HCT116 (cell line): ENCODE measurements around the gene PRKG2.

Experiments
- CTCF ChIP-seq, 3 experiments: fragments of 200-600 bp in 1 of 3; sonication (generic) in 1 of 3; IDR thresholded peaks in 2 of 3; conservative IDR thresholded peaks in 1 of 3; 2 replicates each; pipeline ENCODE4 v1.5.1; 2012 to 2017; ENCODE audit warnings: low read depth in 2 of 3, low read length in 2 of 3, antibody characterized with exemption in 1 of 3, borderline replicate concordance in 1 of 3, control low read depth in 1 of 3, mild to moderate bottlenecking in 1 of 3, mixed read lengths in 1 of 3, mixed run types in 1 of 3, moderate library complexity in 1 of 3; ENCODE audit not compliant: insufficient read depth in 1 of 3
- EZH2 ChIP-seq: fragments of 200-600 bp; sonication (generic); IDR thresholded peaks from 2 replicates; pipeline ENCODE4 v1.6.1; 2017; ENCODE audit warnings: antibody characterized with exemption, mixed run types
- EZH2phosphoT487 ChIP-seq: fragments of 200-600 bp; IDR thresholded peaks from 2 replicates; pipeline ENCODE4 v1.6.1; 2018; ENCODE audit warnings: antibody characterized with exemption, borderline replicate concordance
- RAD21 ChIP-seq: IDR thresholded peaks from 2 replicates; pipeline ENCODE4 v1.6.1; 2012; ENCODE audit warnings: low read depth, mild to moderate bottlenecking
- REST ChIP-seq: IDR thresholded peaks from 2 replicates; pipeline ENCODE4 v1.6.1; 2012; ENCODE audit warnings: low read depth
- YY1 ChIP-seq: IDR thresholded peaks from 2 replicates; pipeline ENCODE4 v1.6.1; 2011; ENCODE audit warnings: low read length, low read depth, moderate library complexity, mild to moderate bottlenecking; ENCODE audit not compliant: insufficient replicate concordance; ENCODE audit errors: extremely low read depth

- TF ChIP-seq REST (no peak), RAD21 (no peak), EZH2 (no peak), EZH2phosphoT487 (no peak), CTCF (IDR thresholded peaks at IDR 0.05 in 2 of 3, conservative IDR thresholded peaks at IDR 0.05 in 1 of 3; ENCODE audit: borderline replicate concordance in 1 of 3, insufficient read depth in 1 of 3, low read depth in 2 of 3, low read length in 2 of 3) (no peak), YY1 (no peak)
Measured at GRCh38 chr4:81085291-81085690, 129.7 kb downstream of the PRKG2 start.
